GM10248 (cell line): Measurements from ENCODE around the gene MOCS2.

Experiments used
- CTCF ChIA-PET: fragments of 300-600 bp; sonication (Branson Sonifier 250); formaldehyde crosslinking; extraction: SDS; loops from one replicate; lab custom pipeline; 2021; ENCODE audit warnings: antibody characterized with exemption; lab: Yijun Ruan, JAX
- POLR2A ChIA-PET: fragments of 350-650 bp; sonication (Branson Sonifier 250); formaldehyde crosslinking; extraction: SDS; loops from one replicate; lab custom pipeline; 2020; ENCODE audit warnings: antibody characterized with exemption; lab: Yijun Ruan, JAX
- DNase-seq: peaks from one replicate; pipeline ENCODE4 v3.0.0; 2012; ENCODE audit errors: extremely low spot score
- CTCF ChIP-seq: IDR thresholded peaks from 2 replicates; pipeline ENCODE4 v1.5.1; 2012; ENCODE audit warnings: mild to moderate bottlenecking, low read depth; ENCODE audit errors: extremely low read depth, missing control alignments, control extremely low read depth

The MOCS2 gene

DNA sequence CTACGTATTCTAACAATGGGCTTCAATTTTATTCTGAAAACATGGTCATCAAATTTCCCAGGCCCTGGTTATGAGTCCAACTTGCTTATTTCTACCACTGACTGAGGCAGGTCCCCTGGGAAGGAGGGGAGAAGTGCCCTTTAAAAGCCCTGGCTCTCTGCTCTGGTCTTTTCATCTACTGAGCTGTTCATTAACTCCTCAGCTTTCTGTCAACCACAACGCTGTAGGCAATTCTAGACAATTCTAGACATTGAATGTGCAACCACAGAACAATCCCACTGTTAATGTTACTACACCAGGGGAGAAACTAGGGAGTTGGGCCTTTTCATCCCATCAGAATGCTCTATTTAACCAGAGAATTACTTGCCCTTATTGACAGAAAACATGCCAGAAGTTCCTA lies 10.0 kb downstream of the MOCS2 start:
- POLR2A ChIA-PET, result no interaction called here
- TF ChIP-seq CTCF, result no peak
- no peak for DNase-seq
- CTCF ChIA-PET, result interaction anchor here (1.2 to 7.0 kb wide), 6 partner anchors 10 to 151 kb away, joined by 3 to 112 read pairs (median 5); partner anchors contain the start of gene MOCS2

DNA sequence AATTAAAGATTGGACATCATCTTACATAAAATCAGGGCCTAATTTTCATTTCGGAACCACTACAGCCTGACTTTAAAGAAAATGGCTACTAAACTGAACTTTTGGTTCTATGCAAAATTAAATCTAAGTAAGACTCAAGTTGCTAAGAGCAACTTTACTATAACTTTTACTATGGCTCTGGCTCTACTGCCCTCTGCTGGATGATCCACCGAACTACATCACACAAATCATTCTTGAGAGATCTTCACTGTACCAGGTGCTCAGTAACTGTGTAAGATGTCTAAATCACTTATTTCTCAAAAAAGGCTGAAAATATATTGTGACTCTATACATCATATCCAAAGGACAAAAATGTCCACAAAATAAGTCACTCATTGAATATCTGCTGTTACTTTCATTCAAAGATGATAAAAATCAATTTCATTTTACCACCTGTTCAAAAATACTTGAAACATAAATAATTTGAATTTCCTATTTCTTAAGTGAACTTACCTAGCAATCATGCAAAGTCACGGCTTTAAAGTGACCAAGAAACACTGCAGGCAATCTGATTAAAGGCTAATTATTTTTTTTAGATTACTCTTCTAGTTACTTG lies 13.5 kb downstream of the MOCS2 start:
- peak; percentile 74 for TF ChIP-seq CTCF
- POLR2A ChIA-PET, result no interaction called here
- DNase-seq, result peak; percentile 41
- CTCF ChIA-PET, result interaction anchor here (0.9 to 7.0 kb wide), 10 partner anchors 7 to 297 kb away, joined by 3 to 112 read pairs (median 6); partner anchors contain the start of gene MOCS2

DNA sequence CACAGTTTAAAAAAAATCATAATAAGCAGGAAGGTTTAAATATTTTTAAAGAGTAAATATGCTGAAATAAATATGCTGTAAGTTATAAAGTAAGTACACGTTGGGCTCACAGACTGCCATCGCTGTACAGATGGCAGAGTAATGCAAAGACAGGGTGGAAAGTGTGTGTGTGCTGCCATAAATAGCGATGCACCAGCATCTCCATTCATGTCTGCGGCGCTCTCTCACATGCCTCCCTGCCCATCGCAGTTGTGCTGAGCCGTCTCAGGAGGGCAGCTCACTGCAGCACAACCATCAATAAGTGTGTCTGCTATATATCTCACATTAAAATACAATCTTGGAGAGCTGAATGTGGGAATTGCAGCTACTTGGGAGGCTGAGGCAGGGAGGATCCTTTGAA lies 14.3 kb downstream of the MOCS2 start:
- POLR2A ChIA-PET, result no interaction called here
- CTCF ChIA-PET, result interaction anchor here (0.6 to 7.0 kb wide), 10 partner anchors 12 to 296 kb away, joined by 3 to 112 read pairs (median 4); no protein-coding TSS in a partner anchor
- TF ChIP-seq CTCF, result no peak
- DNase-seq, result no peak

DNA sequence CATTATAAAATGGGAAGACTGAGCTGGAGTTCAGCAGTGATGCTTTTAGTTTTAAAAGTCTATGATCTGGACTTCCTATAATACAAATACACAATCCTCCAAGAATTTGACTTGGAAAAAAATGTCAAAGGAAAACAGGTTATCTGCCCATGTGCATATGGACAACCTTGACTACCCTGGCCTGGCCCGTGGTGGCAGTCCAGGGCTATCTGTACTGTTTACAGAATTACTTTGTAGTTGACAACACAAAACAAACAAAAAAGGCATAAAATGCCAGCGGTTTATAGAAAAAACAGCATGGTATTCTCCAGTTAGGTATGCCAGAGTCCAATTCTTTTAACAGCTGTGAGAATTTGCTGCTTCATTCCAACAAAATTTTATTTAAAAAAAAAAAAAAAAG lies 17.3 kb downstream of the MOCS2 start:
- ChIA-PET POLR2A (no interaction called here), CTCF (interaction anchor here (1.1 to 3.8 kb wide), 7 partner anchors 9 to 175 kb away, joined by 3 to 46 read pairs (median 3); partner anchors contain the start of gene MOCS2)
- no peak for DNase-seq
- no peak for TF ChIP-seq CTCF

- CTCF ChIA-PET, result interaction anchor here (1.4 to 3.8 kb wide), 3 partner anchors 9 to 142 kb away, joined by 3 to 46 read pairs (median 4); no protein-coding TSS in a partner anchor
- POLR2A ChIA-PET, result no interaction called here
- no peak for DNase-seq
- TF ChIP-seq CTCF, result no peak
Measured at GRCh38 chr5:53091289-53091688, 18.3 kb downstream of the MOCS2 start.

DNA sequence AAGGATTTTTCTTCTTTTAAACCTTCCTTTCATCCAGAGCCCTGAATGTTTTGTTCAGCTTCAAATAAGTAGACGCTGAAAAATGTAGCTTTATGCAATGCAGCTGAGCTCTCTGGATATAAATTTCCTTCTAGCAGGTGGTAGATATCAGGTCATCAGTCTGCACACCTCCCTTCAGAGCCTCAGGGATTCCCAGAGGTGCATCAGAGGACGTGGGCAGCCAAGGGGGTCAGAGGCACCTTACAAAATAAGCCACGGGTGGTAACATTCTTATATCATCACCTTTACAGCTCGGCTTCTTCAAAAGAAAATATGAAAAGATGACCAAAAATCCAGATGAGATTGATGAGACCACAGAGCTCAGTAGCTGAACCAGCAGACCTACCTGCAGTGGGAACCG lies 19.3 kb downstream of the MOCS2 start:
- POLR2A ChIA-PET, result no interaction called here
- CTCF ChIA-PET, result interaction anchor here (1.3 to 4.3 kb wide), 5 partner anchors 9 to 142 kb away, joined by 3 to 32 read pairs (median 3); partner anchors contain the start of gene MOCS2
- no peak for TF ChIP-seq CTCF
- no peak for DNase-seq
